Stimulated activated CD4-positive, alpha-beta T cell treated with anti-CD3 and anti-CD28 coated beads, Interleukin-1b, Interleukin-23, amount 100 ng/mL, for 24 hours (primary cell): Measurements from ENCODE around the gene WDR33.
A peak's percentile ranks its signal among the peaks of the same experiment; 100 is the strongest.
"Not testable (repeated sequence)": the region's sequence is repeated elsewhere in the genome, so short reads cannot be mapped to it uniquely, and the experiment has no call there.

Experiments used
- DNase-seq, 4 experiments: peaks; one replicate each; pipeline ENCODE4 v3.0.0-alpha.2; 2020; ENCODE audit warnings: low read depth in 4 of 4, low spot score in 1 of 4

WDR33 gene

GRCh38 chr2:127810619-127811396 lies at the start of gene WDR33:
Gene WDR33 (minus strand): TSS chr2:127811171. CDS start chr2:127770981, 40,190 bp downstream.
- DNase-seq, result peak; percentile 86 to 92 (median 90)

DNA sequence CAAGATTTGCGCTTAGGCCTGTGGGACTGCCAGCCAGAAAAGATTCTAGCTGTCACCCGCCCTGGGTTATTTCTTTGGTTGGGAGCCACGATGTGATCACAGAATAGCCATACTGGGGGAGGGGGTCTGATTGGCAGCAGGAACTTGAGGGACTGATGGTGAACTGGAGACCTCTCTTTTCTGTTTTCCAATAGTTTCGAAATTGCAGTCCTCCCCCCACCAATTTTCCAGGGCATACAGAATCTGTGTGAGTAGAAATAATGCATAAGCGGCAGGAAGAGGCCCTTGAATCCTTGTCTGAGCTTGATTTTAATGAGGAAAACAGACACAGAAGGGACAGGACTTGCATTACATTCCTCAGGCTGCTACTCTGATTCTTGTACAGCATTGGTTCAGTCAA lies 49.2 kb upstream of the WDR33 start:
- no peak for DNase-seq

GRCh38 chr2:127859712-127860085 lies 48.7 kb upstream of the WDR33 start:
- DNase-seq, result peak; percentile 18 to 31 (median 23)

DNA sequence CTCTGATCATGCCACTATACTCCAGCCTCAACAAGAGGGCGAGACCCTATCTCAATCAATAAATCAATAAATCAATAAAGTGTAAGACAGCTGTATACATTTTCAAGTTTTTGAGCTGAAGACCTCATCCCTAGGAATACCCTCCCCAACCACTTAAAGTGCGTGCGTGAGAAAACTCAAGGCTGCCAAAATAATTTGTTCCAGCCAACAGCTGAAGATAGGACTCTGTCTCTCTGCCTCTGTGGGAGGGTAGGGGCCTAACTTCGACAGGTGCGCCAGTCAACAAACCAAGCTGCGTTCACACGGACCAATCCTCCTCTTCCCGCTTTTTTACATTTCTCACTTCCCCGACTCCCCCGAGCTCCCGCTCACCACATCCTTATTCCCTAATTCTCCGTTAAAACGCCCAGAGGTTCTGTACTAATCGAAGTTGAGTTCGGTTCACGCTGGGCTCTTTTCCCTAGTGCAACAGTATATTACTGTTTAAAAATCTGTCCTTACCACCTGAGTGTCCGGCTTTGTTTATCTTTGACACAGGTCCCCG lies 46.4 kb upstream of the WDR33 start:
- no peak for DNase-seq

DNA sequence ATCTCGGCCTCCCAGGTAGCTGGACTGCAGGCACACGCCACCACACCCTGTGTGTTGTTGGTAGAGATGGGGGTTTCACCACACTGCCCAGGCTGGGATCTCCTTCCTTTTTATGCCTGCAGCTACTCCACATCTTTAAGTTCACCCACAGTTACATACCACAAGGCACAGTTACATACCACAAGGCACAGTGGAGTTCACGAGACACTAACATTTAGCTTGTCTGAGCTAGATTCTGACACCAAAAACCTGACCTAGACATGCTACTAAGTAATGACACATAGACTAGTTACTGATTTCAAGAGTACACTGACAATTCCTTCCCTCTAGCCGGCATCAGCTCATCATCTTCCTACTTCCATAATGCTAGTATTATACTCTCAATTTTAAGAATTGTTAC lies 42.7 kb upstream of the WDR33 start:
- DNase-seq, result no peak

DNA sequence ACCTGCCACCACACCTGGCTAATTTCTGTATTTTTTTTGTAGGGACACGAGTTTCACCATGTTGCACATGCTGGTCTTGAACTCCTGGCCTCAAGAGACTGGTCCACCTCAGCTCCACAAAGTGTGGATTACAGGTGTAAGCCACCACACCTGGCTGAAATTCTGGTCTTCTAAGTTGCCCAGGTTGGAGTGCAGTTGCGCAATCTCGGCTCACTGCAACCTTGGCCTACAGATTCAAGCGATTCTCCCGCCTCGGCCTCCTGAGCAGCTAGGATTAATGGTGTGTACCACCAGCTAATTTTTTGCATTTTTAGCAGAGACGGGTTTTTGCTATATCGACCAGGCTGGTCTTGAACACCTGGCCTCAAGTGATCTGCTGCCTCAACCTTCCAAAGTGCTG lies 41.4 kb upstream of the WDR33 start:
- DNase-seq, result no peak

DNA sequence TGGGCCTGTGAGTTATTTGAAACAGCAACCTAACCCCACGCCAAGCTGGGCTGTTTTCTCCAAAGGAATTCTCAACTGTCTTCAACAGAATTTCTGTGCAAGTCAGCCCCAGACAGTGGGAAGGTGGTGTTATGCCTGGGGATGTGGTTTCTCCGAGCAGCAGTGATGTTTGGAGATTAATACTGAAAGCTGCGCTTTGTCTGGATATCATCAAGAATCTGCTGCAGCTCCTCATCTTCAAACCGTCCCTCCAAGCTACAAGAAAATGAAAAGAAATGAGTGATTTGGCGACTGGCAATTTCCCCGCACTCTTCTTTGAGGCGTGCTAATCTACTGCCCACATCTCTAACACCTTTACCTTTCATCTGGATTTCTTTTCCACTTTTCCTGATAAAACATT lies 37.0 kb upstream of the WDR33 start:
- DNase-seq, result no peak

GRCh38 chr2:127844973-127845372 lies 34.0 kb upstream of the WDR33 start:
- no peak for DNase-seq

DNA sequence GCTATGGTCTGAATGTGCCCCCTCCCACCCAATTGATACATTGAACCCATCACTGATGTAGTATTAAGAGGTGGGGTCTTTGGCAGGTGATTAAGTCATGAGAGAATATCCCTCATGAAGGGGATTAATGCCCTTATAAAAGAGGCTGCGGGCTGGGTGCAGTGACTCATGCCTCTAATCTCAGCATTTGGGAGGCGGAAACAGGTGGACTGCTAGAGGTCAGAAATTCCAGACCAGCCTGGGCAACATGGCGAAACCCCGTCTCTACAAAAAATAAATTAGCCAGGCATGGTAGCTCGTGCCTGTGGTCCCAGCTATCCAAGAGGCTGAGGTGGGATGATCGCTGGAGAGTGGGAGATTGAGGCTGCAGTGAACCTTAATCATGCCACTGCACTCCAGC lies 32.7 kb upstream of the WDR33 start:
- DNase-seq, result no peak

GRCh38 chr2:127841466-127842178 lies 30.7 kb upstream of the WDR33 start:
- DNase-seq, result no peak

DNA sequence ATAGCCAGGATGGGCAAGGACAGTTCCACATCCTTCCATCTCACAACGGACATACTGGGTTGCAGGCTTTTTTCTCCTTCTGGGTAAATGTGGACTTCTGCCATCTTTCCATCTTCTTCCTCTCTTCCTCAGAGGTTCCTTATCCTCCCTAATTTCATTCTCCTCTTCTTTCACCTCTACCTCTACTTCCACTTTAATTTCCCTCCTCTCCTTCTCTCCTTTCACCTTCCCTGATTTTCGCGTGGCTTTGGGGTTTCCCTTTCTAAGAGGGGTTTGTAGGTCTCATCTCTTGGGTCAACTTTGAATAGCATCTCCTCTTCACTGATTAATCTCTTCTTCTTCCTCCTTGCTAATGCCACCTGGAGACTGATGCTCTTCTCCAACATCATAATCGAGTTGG lies 29.9 kb upstream of the WDR33 start:
- no peak for DNase-seq

GRCh38 chr2:127834951-127835350 lies 24.0 kb upstream of the WDR33 start:
- no peak for DNase-seq

GRCh38 chr2:127829845-127830246 lies 18.9 kb upstream of the WDR33 start:
- peak in 3 of 4 experiments; percentile 11 to 59 (median 38) for DNase-seq

GRCh38 chr2:127826708-127827107 lies 15.7 kb upstream of the WDR33 start:
- not testable (repeated sequence) for DNase-seq

GRCh38 chr2:127826047-127826446 lies 15.1 kb upstream of the WDR33 start:
- no peak for DNase-seq

- DNase-seq, result no peak
Observed at GRCh38 chr2:127820080-127820668, 9.2 kb upstream of the WDR33 start.

- DNase-seq, result no peak
Observed at GRCh38 chr2:127818794-127819425, 7.9 kb upstream of the WDR33 start.

GRCh38 chr2:127818241-127818640 lies 7.3 kb upstream of the WDR33 start:
- no peak for DNase-seq

- no peak for DNase-seq
Observed at GRCh38 chr2:127814677-127815076, 3.7 kb upstream of the WDR33 start.

- not testable (repeated sequence) for DNase-seq
Observed at GRCh38 chr2:127812441-127812840, 1.5 kb upstream of the WDR33 start.
